HCT116 (cell line): ENCODE results near the gene CHTF8. TPM values are rescaled to one million over a fixed set of nuclear protein-coding genes. Genes with fewer than 3 reads are reported as not detected.

ENCODE experiments used
- ATAC-seq: fragments of 200-7000 bp; cut with Tn5 transposase; 2 replicates; pipeline ENCODE4 v1.9.1; 2020; ENCODE audit warnings: mild to moderate bottlenecking, moderate library complexity
- BruUV-seq: library from RNA; stranded (reverse); fragments of 400-500 nt; replicated peaks from 2 replicates; lab custom pipeline; 2021; lab: Mats Ljungman, UMichigan
- CTCF ChIA-PET: fragments of 300-600 bp; sonication (Branson Sonifier 250); formaldehyde crosslinking; loops from one replicate; lab custom pipeline; 2021; ENCODE audit warnings: antibody characterized with exemption; lab: Charles Lee
- POLR2A ChIA-PET: fragments of 300-600, 350-600 bp; sonication (Branson Sonifier 250); formaldehyde crosslinking; loops from one replicate; lab custom pipeline; 2021; ENCODE audit warnings: antibody characterized with exemption; lab: Charles Lee
- RAD21 ChIA-PET, 2 experiments: fragments of 300-600 bp; sonication (Branson Sonifier 250); formaldehyde crosslinking; loops; one replicate each; lab custom pipeline; 2023; ENCODE audit warnings: low total read pairs in 2 of 2; ENCODE audit not compliant: uncharacterized antibody in 2 of 2, unreplicated experiment in 2 of 2, low non-redundant PET in 1 of 2; lab: Charles Lee
- DNase-seq: peaks from one replicate; pipeline ENCODE4 v3.0.0-alpha.2; 2010; ENCODE audit warnings: low read depth, low spot score
- H2AFZ ChIP-seq: fragments of 200-600 bp; shearing (Covaris generic), sonication (generic); 2 replicates; pipeline ENCODE4 v1.6.1; 2017; ENCODE audit warnings: low read depth, mixed run types, mixed read lengths, antibody characterized with exemption, low read length; ENCODE audit not compliant: poor library complexity, severe bottlenecking
- H3K27ac ChIP-seq: 2 replicates; pipeline ENCODE4 v1.5.1; 2012; ENCODE audit warnings: low read depth, low read length
- H3K27me3 ChIP-seq: fragments of 200-600 bp; sonication (generic); 2 replicates; pipeline ENCODE4 v1.6.1; 2016; ENCODE audit warnings: mixed run types, low read length, mixed read lengths; ENCODE audit not compliant: insufficient read depth
- H3K36me3 ChIP-seq, 2 experiments: fragments of 200-500 bp in 1 of 2; fragments of 200-600 bp in 1 of 2; sonication (Bioruptor generic) in 1 of 2; sonication (generic) in 1 of 2; 2 replicates each; pipeline versions ENCODE4 v1.5.1 to v1.6.1; 2014 to 2016; ENCODE audit warnings: low read length in 2 of 2, inconsistent platforms in 1 of 2, mixed read lengths in 1 of 2, mixed run types in 1 of 2; ENCODE audit not compliant: insufficient read depth in 2 of 2, control insufficient read depth in 1 of 2
- H3K4me1 ChIP-seq, 2 experiments: fragments of 200-600 bp in 1 of 2; sonication (generic) in 1 of 2; 2 replicates each; pipeline versions ENCODE4 v1.5.1 to v1.6.1; 2012 to 2017; ENCODE audit warnings: low read length in 2 of 2, inconsistent platforms in 1 of 2, mild to moderate bottlenecking in 1 of 2, mixed read lengths in 1 of 2, mixed run types in 1 of 2, moderate library complexity in 1 of 2; ENCODE audit not compliant: insufficient read depth in 2 of 2, control insufficient read depth in 1 of 2
- H3K4me2 ChIP-seq: fragments of 200-600 bp; sonication (generic); 2 replicates; pipeline ENCODE4 v1.6.1; 2017; ENCODE audit warnings: mixed run types, low read length, mixed read lengths
- H3K4me3 ChIP-seq, 2 experiments: fragments of 200-600 bp in 1 of 2; sonication (generic) in 1 of 2; replicated peaks in 1 of 2; 2 replicates each; pipeline ENCODE4 v1.5.1; 2011 to 2016; ENCODE audit warnings: low read length in 2 of 2, control low read depth in 1 of 2, low read depth in 1 of 2, mild to moderate bottlenecking in 1 of 2, mixed read lengths in 1 of 2, mixed run types in 1 of 2
- H3K79me2 ChIP-seq: fragments of 200-600 bp; sonication (generic); 2 replicates; pipeline ENCODE4 v1.6.1; 2017; ENCODE audit warnings: mild to moderate bottlenecking, mixed run types, low read length, moderate library complexity, mixed read lengths; ENCODE audit not compliant: insufficient read depth
- H3K9ac ChIP-seq: fragments of 200-600 bp; sonication (generic); 2 replicates; pipeline ENCODE4 v1.6.1; 2016; ENCODE audit warnings: low read length, mixed read lengths
- H3K9me2 ChIP-seq: fragments of 200-600 bp; sonication (generic), shearing (Covaris generic); 2 replicates; pipeline ENCODE4 v1.6.1; 2017; ENCODE audit warnings: mixed run types, mild to moderate bottlenecking, moderate library complexity; ENCODE audit not compliant: insufficient read depth
- H3K9me3 ChIP-seq, 2 experiments: fragments of 200-500 bp in 1 of 2; fragments of 200-600 bp in 1 of 2; sonication (Bioruptor generic) in 1 of 2; sonication (generic) in 1 of 2; 2 replicates each; pipeline ENCODE4 v1.6.1; 2014 to 2017; ENCODE audit warnings: low read length in 2 of 2, mixed read lengths in 2 of 2, inconsistent platforms in 1 of 2, low read depth in 1 of 2, mild to moderate bottlenecking in 1 of 2, mixed run types in 1 of 2, moderate library complexity in 1 of 2; ENCODE audit not compliant: control insufficient read depth in 1 of 2, insufficient read depth in 1 of 2
- H4K20me1 ChIP-seq: fragments of 200-600 bp; sonication (generic), shearing (Covaris generic); 2 replicates; pipeline ENCODE4 v1.6.1; 2017; ENCODE audit warnings: mixed run types, mild to moderate bottlenecking, moderate library complexity; ENCODE audit not compliant: insufficient read depth
- CBX3 ChIP-seq: IDR thresholded peaks from 2 replicates; pipeline ENCODE4 v1.6.1; 2012; ENCODE audit warnings: low read depth
- CTCF ChIP-seq, 3 experiments: fragments of 200-600 bp in 1 of 3; sonication (generic) in 1 of 3; IDR thresholded peaks in 2 of 3; conservative IDR thresholded peaks in 1 of 3; 2 replicates each; pipeline ENCODE4 v1.5.1; 2012 to 2017; ENCODE audit warnings: low read depth in 2 of 3, low read length in 2 of 3, antibody characterized with exemption in 1 of 3, borderline replicate concordance in 1 of 3, control low read depth in 1 of 3, mild to moderate bottlenecking in 1 of 3, mixed read lengths in 1 of 3, mixed run types in 1 of 3, moderate library complexity in 1 of 3; ENCODE audit not compliant: insufficient read depth in 1 of 3
- EGR1 ChIP-seq: IDR thresholded peaks from 2 replicates; pipeline ENCODE4 v1.6.1; 2012; ENCODE audit warnings: low read depth
- ELF1 ChIP-seq: IDR thresholded peaks from 2 replicates; pipeline ENCODE4 v1.6.1; 2012; ENCODE audit warnings: low read depth, borderline replicate concordance
- EZH2phosphoT487 ChIP-seq: fragments of 200-600 bp; IDR thresholded peaks from 2 replicates; pipeline ENCODE4 v1.6.1; 2018; ENCODE audit warnings: antibody characterized with exemption, borderline replicate concordance
- POLR2A ChIP-seq: IDR thresholded peaks from 2 replicates; pipeline ENCODE4 v1.7.0; 2011; ENCODE audit warnings: borderline replicate concordance; ENCODE audit not compliant: insufficient read depth, insufficient read length; ENCODE audit errors: extremely low read depth
- REST ChIP-seq: IDR thresholded peaks from 2 replicates; pipeline ENCODE4 v1.6.1; 2012; ENCODE audit warnings: low read depth
- SIN3A ChIP-seq: IDR thresholded peaks from 2 replicates; pipeline ENCODE4 v1.6.1; 2012; ENCODE audit warnings: low read depth
- SRF ChIP-seq: IDR thresholded peaks from 2 replicates; pipeline ENCODE4 v1.6.1; 2012; ENCODE audit warnings: low read depth
- intact Hi-C: fragments of 100-400 bp; cut with micrococcal nuclease; formaldehyde crosslinking; loops from 2 replicates; pipeline ENCODE4 v1.10.0; 2022
- total RNA-seq: library from RNA; stranded (reverse); gene quantifications from one replicate; pipeline ENCODE4 v1.2.1, GENCODE V29; 2021; ENCODE audit not compliant: unreplicated experiment

Gene CHTF8
- total RNA-seq, 1 experiment from 2014 or later, result 184 TPM

- H3K36me3 ChIP-seq, result peaks cover 18 to 40% of the 10 kb centered on the region in 2 experiments
- H3K4me1 ChIP-seq, result peaks cover 0 to 26% of the 10 kb centered on the region in 2 experiments; a peak in 2 of 4 replicates
- ChIA-PET POLR2A (no interaction called here), CTCF (no interaction called here)
- H3K4me2 ChIP-seq, result no peak overlapping the region
- DNase-seq, result no peak
- H3K9me2 ChIP-seq, result no peaks in the 10 kb centered on the region
- H2AFZ ChIP-seq, result no peak overlapping the region
- H3K9ac ChIP-seq, result no peak overlapping the region
- no peak overlapping the region for H3K4me3 ChIP-seq
- no peak overlapping the region for H3K27ac ChIP-seq
- no peaks in the 10 kb centered on the region for H3K27me3 ChIP-seq
- intact Hi-C loops, result no loop called here
- H3K9me3 ChIP-seq, result no peaks in the 10 kb centered on the region
- TF ChIP-seq CBX3 (no peak), EGR1 (no peak), SIN3A (no peak), EZH2phosphoT487 (no peak), POLR2A (no peak), SRF (no peak), REST (no peak), ELF1 (no peak), CTCF (IDR thresholded peaks at IDR 0.05 in 2 of 3, conservative IDR thresholded peaks at IDR 0.05 in 1 of 3; ENCODE audit: borderline replicate concordance in 1 of 3, insufficient read depth in 1 of 3, low read depth in 2 of 3, low read length in 2 of 3) (no peak)
- TF ChIP-seq, all 23 proteins: peak for 0
- BruUV-seq, result no TSS peak
- RAD21 ChIA-PET, result no interaction called here
- peaks cover 10% of the 10 kb centered on the region; the same call in 1 of the 2 replicates for H3K79me2 ChIP-seq
- no peak for ATAC-seq
- no peaks in the 10 kb centered on the region for H4K20me1 ChIP-seq
These were observed 39.1 kb upstream of the CHTF8 start for GRCh38 chr16:69171325-69172084.
